HCT116 (cell line): ENCODE data around the gene TPBGL. TPM values are rescaled to one million over a fixed set of nuclear protein-coding genes. Genes with fewer than 3 reads are reported as not detected.

ENCODE experiments used
- ATAC-seq: fragments of 200-7000 bp; cut with Tn5 transposase; 2 replicates; pipeline ENCODE4 v1.9.1; 2020; ENCODE audit warnings: mild to moderate bottlenecking, moderate library complexity
- BruUV-seq: library from RNA; stranded (reverse); fragments of 400-500 nt; replicated peaks from 2 replicates; lab custom pipeline; 2021; lab: Mats Ljungman, UMichigan
- CTCF ChIA-PET: fragments of 300-600 bp; sonication (Branson Sonifier 250); formaldehyde crosslinking; loops from one replicate; lab custom pipeline; 2021; ENCODE audit warnings: antibody characterized with exemption; lab: Charles Lee
- POLR2A ChIA-PET: fragments of 300-600, 350-600 bp; sonication (Branson Sonifier 250); formaldehyde crosslinking; loops from one replicate; lab custom pipeline; 2021; ENCODE audit warnings: antibody characterized with exemption; lab: Charles Lee
- RAD21 ChIA-PET, 2 experiments: fragments of 300-600 bp; sonication (Branson Sonifier 250); formaldehyde crosslinking; loops; one replicate each; lab custom pipeline; 2023; ENCODE audit warnings: low total read pairs in 2 of 2; ENCODE audit not compliant: uncharacterized antibody in 2 of 2, unreplicated experiment in 2 of 2, low non-redundant PET in 1 of 2; lab: Charles Lee
- DNase-seq: peaks from one replicate; pipeline ENCODE4 v3.0.0-alpha.2; 2010; ENCODE audit warnings: low read depth, low spot score
- H2AFZ ChIP-seq: fragments of 200-600 bp; shearing (Covaris generic), sonication (generic); 2 replicates; pipeline ENCODE4 v1.6.1; 2017; ENCODE audit warnings: low read depth, mixed run types, mixed read lengths, antibody characterized with exemption, low read length; ENCODE audit not compliant: poor library complexity, severe bottlenecking
- H3K27ac ChIP-seq: 2 replicates; pipeline ENCODE4 v1.5.1; 2012; ENCODE audit warnings: low read depth, low read length
- H3K27me3 ChIP-seq: fragments of 200-600 bp; sonication (generic); 2 replicates; pipeline ENCODE4 v1.6.1; 2016; ENCODE audit warnings: mixed run types, low read length, mixed read lengths; ENCODE audit not compliant: insufficient read depth
- H3K36me3 ChIP-seq, 2 experiments: fragments of 200-500 bp in 1 of 2; fragments of 200-600 bp in 1 of 2; sonication (Bioruptor generic) in 1 of 2; sonication (generic) in 1 of 2; 2 replicates each; pipeline versions ENCODE4 v1.5.1 to v1.6.1; 2014 to 2016; ENCODE audit warnings: low read length in 2 of 2, inconsistent platforms in 1 of 2, mixed read lengths in 1 of 2, mixed run types in 1 of 2; ENCODE audit not compliant: insufficient read depth in 2 of 2, control insufficient read depth in 1 of 2
- H3K4me1 ChIP-seq, 2 experiments: fragments of 200-600 bp in 1 of 2; sonication (generic) in 1 of 2; 2 replicates each; pipeline versions ENCODE4 v1.5.1 to v1.6.1; 2012 to 2017; ENCODE audit warnings: low read length in 2 of 2, inconsistent platforms in 1 of 2, mild to moderate bottlenecking in 1 of 2, mixed read lengths in 1 of 2, mixed run types in 1 of 2, moderate library complexity in 1 of 2; ENCODE audit not compliant: insufficient read depth in 2 of 2, control insufficient read depth in 1 of 2
- H3K4me2 ChIP-seq: fragments of 200-600 bp; sonication (generic); 2 replicates; pipeline ENCODE4 v1.6.1; 2017; ENCODE audit warnings: mixed run types, low read length, mixed read lengths
- H3K4me3 ChIP-seq, 2 experiments: fragments of 200-600 bp in 1 of 2; sonication (generic) in 1 of 2; replicated peaks in 1 of 2; 2 replicates each; pipeline ENCODE4 v1.5.1; 2011 to 2016; ENCODE audit warnings: low read length in 2 of 2, control low read depth in 1 of 2, low read depth in 1 of 2, mild to moderate bottlenecking in 1 of 2, mixed read lengths in 1 of 2, mixed run types in 1 of 2
- H3K79me2 ChIP-seq: fragments of 200-600 bp; sonication (generic); 2 replicates; pipeline ENCODE4 v1.6.1; 2017; ENCODE audit warnings: mild to moderate bottlenecking, mixed run types, low read length, moderate library complexity, mixed read lengths; ENCODE audit not compliant: insufficient read depth
- H3K9ac ChIP-seq: fragments of 200-600 bp; sonication (generic); 2 replicates; pipeline ENCODE4 v1.6.1; 2016; ENCODE audit warnings: low read length, mixed read lengths
- H3K9me2 ChIP-seq: fragments of 200-600 bp; sonication (generic), shearing (Covaris generic); 2 replicates; pipeline ENCODE4 v1.6.1; 2017; ENCODE audit warnings: mixed run types, mild to moderate bottlenecking, moderate library complexity; ENCODE audit not compliant: insufficient read depth
- H3K9me3 ChIP-seq, 2 experiments: fragments of 200-500 bp in 1 of 2; fragments of 200-600 bp in 1 of 2; sonication (Bioruptor generic) in 1 of 2; sonication (generic) in 1 of 2; 2 replicates each; pipeline ENCODE4 v1.6.1; 2014 to 2017; ENCODE audit warnings: low read length in 2 of 2, mixed read lengths in 2 of 2, inconsistent platforms in 1 of 2, low read depth in 1 of 2, mild to moderate bottlenecking in 1 of 2, mixed run types in 1 of 2, moderate library complexity in 1 of 2; ENCODE audit not compliant: control insufficient read depth in 1 of 2, insufficient read depth in 1 of 2
- H4K20me1 ChIP-seq: fragments of 200-600 bp; sonication (generic), shearing (Covaris generic); 2 replicates; pipeline ENCODE4 v1.6.1; 2017; ENCODE audit warnings: mixed run types, mild to moderate bottlenecking, moderate library complexity; ENCODE audit not compliant: insufficient read depth
- ATF3 ChIP-seq: IDR thresholded peaks from 2 replicates; pipeline ENCODE4 v1.6.1; 2012
- CEBPB ChIP-seq: IDR thresholded peaks from 2 replicates; pipeline ENCODE4 v1.6.1; 2012; ENCODE audit warnings: low read depth
- CTCF ChIP-seq, 3 experiments: fragments of 200-600 bp in 1 of 3; sonication (generic) in 1 of 3; IDR thresholded peaks in 2 of 3; conservative IDR thresholded peaks in 1 of 3; 2 replicates each; pipeline ENCODE4 v1.5.1; 2012 to 2017; ENCODE audit warnings: low read depth in 2 of 3, low read length in 2 of 3, antibody characterized with exemption in 1 of 3, borderline replicate concordance in 1 of 3, control low read depth in 1 of 3, mild to moderate bottlenecking in 1 of 3, mixed read lengths in 1 of 3, mixed run types in 1 of 3, moderate library complexity in 1 of 3; ENCODE audit not compliant: insufficient read depth in 1 of 3
- EGR1 ChIP-seq: IDR thresholded peaks from 2 replicates; pipeline ENCODE4 v1.6.1; 2012; ENCODE audit warnings: low read depth
- EZH2 ChIP-seq: fragments of 200-600 bp; sonication (generic); IDR thresholded peaks from 2 replicates; pipeline ENCODE4 v1.6.1; 2017; ENCODE audit warnings: antibody characterized with exemption, mixed run types
- EZH2phosphoT487 ChIP-seq: fragments of 200-600 bp; IDR thresholded peaks from 2 replicates; pipeline ENCODE4 v1.6.1; 2018; ENCODE audit warnings: antibody characterized with exemption, borderline replicate concordance
- FOSL1 ChIP-seq: IDR thresholded peaks from 2 replicates; pipeline ENCODE4 v1.6.1; 2012; ENCODE audit warnings: low read depth
- JUND ChIP-seq: IDR thresholded peaks from 2 replicates; pipeline ENCODE4 v1.6.1; 2012
- MAX ChIP-seq: IDR thresholded peaks from 2 replicates; pipeline ENCODE4 v1.6.1; 2012
- RAD21 ChIP-seq: IDR thresholded peaks from 2 replicates; pipeline ENCODE4 v1.6.1; 2012; ENCODE audit warnings: low read depth, mild to moderate bottlenecking
- SIN3A ChIP-seq: IDR thresholded peaks from 2 replicates; pipeline ENCODE4 v1.6.1; 2012; ENCODE audit warnings: low read depth
- SP1 ChIP-seq: IDR thresholded peaks from 2 replicates; pipeline ENCODE4 v1.6.1; 2012; ENCODE audit warnings: low read depth
- SRF ChIP-seq: IDR thresholded peaks from 2 replicates; pipeline ENCODE4 v1.6.1; 2012; ENCODE audit warnings: low read depth
- TCF7L2 ChIP-seq: IDR thresholded peaks from 2 replicates; pipeline ENCODE4 v1.7.0; 2011; ENCODE audit warnings: borderline replicate concordance, inconsistent platforms; ENCODE audit not compliant: insufficient read depth, insufficient read length; ENCODE audit errors: extremely low read depth
- ZBTB33 ChIP-seq: IDR thresholded peaks from 2 replicates; pipeline ENCODE4 v1.6.1; 2011; ENCODE audit warnings: mild to moderate bottlenecking, low read length, moderate library complexity; ENCODE audit not compliant: insufficient replicate concordance; ENCODE audit errors: extremely low read depth
- intact Hi-C: fragments of 100-400 bp; cut with micrococcal nuclease; formaldehyde crosslinking; loops from 2 replicates; pipeline ENCODE4 v1.10.0; 2022
- total RNA-seq: library from RNA; stranded (reverse); gene quantifications from one replicate; pipeline ENCODE4 v1.2.1, GENCODE V29; 2021; ENCODE audit not compliant: unreplicated experiment

Gene TPBGL
- total RNA-seq, 1 experiment from 2014 or later, result 0.12 TPM

GRCh38 chr11:75214843-75215242, 25.7 kb upstream of the TPBGL start:
- TF ChIP-seq CTCF (IDR thresholded peaks at IDR 0.05 in 2 of 3, conservative IDR thresholded peaks at IDR 0.05 in 1 of 3; ENCODE audit: borderline replicate concordance in 1 of 3, insufficient read depth in 1 of 3, low read depth in 2 of 3, low read length in 2 of 3), result no peak
- no peak for TF ChIP-seq RAD21
- TF ChIP-seq EGR1, result no peak
- TF ChIP-seq TCF7L2, result no peak
- TF ChIP-seq EZH2, result no peak
- no peak for TF ChIP-seq SIN3A
- no peak for TF ChIP-seq MAX
- TF ChIP-seq CEBPB, result no peak
- TF ChIP-seq FOSL1, result no peak
- TF ChIP-seq JUND, result no peak
- TF ChIP-seq SRF, result no peak
- no peak for TF ChIP-seq SP1
- TF ChIP-seq ZBTB33, result no peak
- TF ChIP-seq EZH2phosphoT487, result no peak
- TF ChIP-seq ATF3, result no peak
- Histone ChIP-seq H3K9me3 (no peaks in the 10 kb centered on the region), H3K27ac (no peak overlapping the region), H4K20me1 (no peaks in the 10 kb centered on the region), H3K4me2 (no peak overlapping the region), H3K9me2 (no peaks in the 10 kb centered on the region), H3K4me1 (no peaks in the 10 kb centered on the region), H3K9ac (no peak overlapping the region), H3K27me3 (peaks cover 38% of the 10 kb centered on the region; the same call in 1 of the 2 replicates), H3K4me3 (no peak overlapping the region), H2AFZ (no peak overlapping the region), H3K36me3 (no peaks in the 10 kb centered on the region), H3K79me2 (no peaks in the 10 kb centered on the region)
- ChIA-PET RAD21 (interaction anchor here in 1 of 2 experiments (0.9 to 1.2 kb wide), 3 partner anchors 9 to 74 kb away, joined by 3 read pairs; no protein-coding TSS in a partner anchor), POLR2A (no interaction called here), CTCF (interaction anchor here (0.5 to 2.6 kb wide), 7 partner anchors 9 to 75 kb away, joined by 3 to 20 read pairs (median 5); no protein-coding TSS in a partner anchor)
- BruUV-seq, result no TSS peak
- intact Hi-C loops, result loop anchor here (1.0 kb wide), 1 partner anchor 18 kb away; no protein-coding TSS in a partner anchor
- ATAC-seq, result no peak
- DNase-seq, result no peak
